ENCODE measurements around the gene FLYWCH2. TPM values are rescaled to one million over a fixed set of nuclear protein-coding genes. Genes with fewer than 3 reads are reported as not detected.

The FLYWCH2 gene
- total RNA-seq, 2 experiments from 2014 or later: 23.9 to 38.7 TPM

GRCh38 chr16:2898831-2899563 is 16.0 kb downstream of the FLYWCH2 start:
- Histone ChIP-seq H3K4me1 (ENCODE audit: insufficient read depth, low read length, poor library complexity, severe bottlenecking) (peaks cover 16% of the 10 kb centered on the region), H3K36me3 (ENCODE audit: insufficient read depth, low read length) (no peaks in the 10 kb centered on the region), H3K4me3 (ENCODE audit: low read depth, low read length, poor library complexity, severe bottlenecking) (no peak overlapping the region), H3K4me2 (ENCODE audit: low read length) (no peak overlapping the region), H3K9me3 (ENCODE audit: low read length) (no peaks in the 10 kb centered on the region), H2AFZ (ENCODE audit: low read length) (no peak overlapping the region), H4K20me1 (ENCODE audit: insufficient read depth, low read length) (no peaks in the 10 kb centered on the region), H3K79me2 (ENCODE audit: insufficient read depth, low read depth, low read length) (no peaks in the 10 kb centered on the region), H3K27ac (ENCODE audit: low read depth, low read length, poor library complexity, severe bottlenecking) (no peak overlapping the region), H3K9me2 (ENCODE audit: insufficient read depth, low read length) (no peaks in the 10 kb centered on the region)
- POLR2A ChIA-PET: interaction anchor here (1.0 kb wide), 1 partner anchor 14 kb away, joined by 5 read pairs; no protein-coding TSS in a partner anchor
- DNase-seq (ENCODE audit: low spot score): no peak
- CTCF ChIA-PET (ENCODE audit: unreplicated experiment): no interaction called here
- BruUV-seq (replicated peaks): no TSS peak
- intact Hi-C loops (cut with micrococcal nuclease; ENCODE audit: unreplicated experiment): no loop called here
- TF ChIP-seq CTCF (conservative IDR thresholded peaks at IDR 0.05; ENCODE audit: low read length): no peak
- TF ChIP-seq EZH2phosphoT487 (IDR thresholded peaks at IDR 0.05; ENCODE audit: borderline replicate concordance, low read depth, low read length): no peak

- intact Hi-C loops (cut with micrococcal nuclease; ENCODE audit: unreplicated experiment): no loop called here
- no peaks in the 10 kb centered on the region for H3K79me2 ChIP-seq (ENCODE audit: insufficient read depth, low read depth, low read length)
- TF ChIP-seq EZH2phosphoT487 (IDR thresholded peaks at IDR 0.05; ENCODE audit: borderline replicate concordance, low read depth, low read length): no peak
- no peak for TF ChIP-seq CTCF (conservative IDR thresholded peaks at IDR 0.05; ENCODE audit: low read length)
- H3K4me1 ChIP-seq (ENCODE audit: insufficient read depth, low read length, poor library complexity, severe bottlenecking): peaks cover 18% of the 10 kb centered on the region
- no peak for DNase-seq (ENCODE audit: low spot score)
- H3K27ac ChIP-seq (ENCODE audit: low read depth, low read length, poor library complexity, severe bottlenecking): no peak overlapping the region
- BruUV-seq (replicated peaks): no TSS peak
- POLR2A ChIA-PET: interaction anchor here (1.0 kb wide), 1 partner anchor 13 kb away, joined by 5 read pairs; no protein-coding TSS in a partner anchor
- H3K36me3 ChIP-seq (ENCODE audit: insufficient read depth, low read length): no peaks in the 10 kb centered on the region
- H4K20me1 ChIP-seq (ENCODE audit: insufficient read depth, low read length): no peaks in the 10 kb centered on the region
- no peak overlapping the region for H2AFZ ChIP-seq (ENCODE audit: low read length)
- H3K4me2 ChIP-seq (ENCODE audit: low read length): no peak overlapping the region
- no peaks in the 10 kb centered on the region for H3K9me2 ChIP-seq (ENCODE audit: insufficient read depth, low read length)
- no peaks in the 10 kb centered on the region for H3K9me3 ChIP-seq (ENCODE audit: low read length)
- CTCF ChIA-PET (ENCODE audit: unreplicated experiment): no interaction called here
- H3K4me3 ChIP-seq (ENCODE audit: low read depth, low read length, poor library complexity, severe bottlenecking): no peak overlapping the region
Measured at GRCh38 chr16:2899564-2900072, 16.6 kb downstream of the FLYWCH2 start.

DNA sequence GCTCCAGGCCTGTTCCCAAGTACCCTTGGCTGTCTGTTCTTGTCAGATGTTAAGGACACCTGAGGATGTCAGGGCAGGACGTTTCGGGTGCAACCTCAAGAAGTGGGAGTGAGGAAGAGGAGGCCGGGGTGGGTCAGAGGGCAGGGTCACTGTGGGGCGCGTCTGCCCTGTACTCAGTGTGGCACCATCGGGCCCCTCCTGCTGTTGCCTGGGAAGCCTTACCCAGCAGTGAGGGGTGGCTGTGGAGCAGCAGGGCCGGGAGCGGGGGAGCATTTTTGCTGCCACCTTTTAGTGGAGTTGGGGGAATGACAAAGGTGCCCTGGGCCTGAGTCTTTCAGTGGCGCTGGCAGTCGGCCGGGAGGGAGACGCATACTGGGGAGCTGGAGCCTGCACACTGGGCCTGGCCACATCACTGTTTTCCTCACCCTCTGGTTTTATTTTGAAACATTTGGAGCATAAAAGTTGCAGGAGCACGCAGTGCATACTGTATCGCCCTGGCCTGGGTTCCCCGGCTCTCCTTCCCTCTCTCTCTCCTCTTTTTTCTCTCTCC is 17.6 kb downstream of the FLYWCH2 start:
- Histone ChIP-seq H4K20me1 (ENCODE audit: insufficient read depth, low read length) (no peaks in the 10 kb centered on the region), H3K9me2 (ENCODE audit: insufficient read depth, low read length) (no peaks in the 10 kb centered on the region), H3K4me3 (ENCODE audit: low read depth, low read length, poor library complexity, severe bottlenecking) (no peak overlapping the region), H3K4me2 (ENCODE audit: low read length) (no peak overlapping the region), H3K4me1 (ENCODE audit: insufficient read depth, low read length, poor library complexity, severe bottlenecking) (peaks cover 18% of the 10 kb centered on the region), H3K79me2 (ENCODE audit: insufficient read depth, low read depth, low read length) (no peaks in the 10 kb centered on the region), H2AFZ (ENCODE audit: low read length) (no peak overlapping the region), H3K27ac (ENCODE audit: low read depth, low read length, poor library complexity, severe bottlenecking) (no peak overlapping the region), H3K36me3 (ENCODE audit: insufficient read depth, low read length) (no peaks in the 10 kb centered on the region), H3K9me3 (ENCODE audit: low read length) (no peaks in the 10 kb centered on the region)
- BruUV-seq (replicated peaks): no TSS peak
- DNase-seq (ENCODE audit: low spot score): no peak
- CTCF ChIA-PET (ENCODE audit: unreplicated experiment): no interaction called here
- intact Hi-C loops (cut with micrococcal nuclease; ENCODE audit: unreplicated experiment): no loop called here
- POLR2A ChIA-PET: no interaction called here
- no peak for TF ChIP-seq EZH2phosphoT487 (IDR thresholded peaks at IDR 0.05; ENCODE audit: borderline replicate concordance, low read depth, low read length)

Measured in OCI-LY7 (cell line).